Right cardiac atrium (tissue), 5 donors: ENCODE results near the gene CCDC195. TPM values are rescaled to one million over a fixed set of nuclear protein-coding genes. Genes with fewer than 3 reads are reported as not detected.

Experiments used
- ATAC-seq, 2 donors: fragments of 200-7000 bp; cut with Tn5 transposase; one replicate each; pipeline versions ENCODE4 v1.8.0 to v1.9.1; 2020; ENCODE audit warnings: moderate library complexity in 2 of 2, mild to moderate bottlenecking in 1 of 2
- DNase-seq, 3 donors: peaks; one replicate each; pipeline ENCODE4 v3.0.0-alpha.2; 2020
- H3K27ac ChIP-seq: one replicate; pipeline ENCODE4 v1.5.1; 2013; ENCODE audit warnings: mild to moderate bottlenecking, low read length, control low read depth, moderate library complexity
- H3K27me3 ChIP-seq: one replicate; pipeline ENCODE4 v1.6.1; 2013; ENCODE audit not compliant: control insufficient read depth, insufficient read depth
- H3K4me1 ChIP-seq: one replicate; pipeline ENCODE4 v1.6.1; 2013; ENCODE audit warnings: low read length; ENCODE audit not compliant: control insufficient read depth, insufficient read depth
- H3K4me3 ChIP-seq: one replicate; pipeline ENCODE4 v1.5.1; 2013; ENCODE audit warnings: low read length, control low read depth
- H3K9me3 ChIP-seq: one replicate; pipeline ENCODE4 v1.6.1; 2013; ENCODE audit warnings: low read length; ENCODE audit not compliant: control insufficient read depth
- WGBS: extraction: QIAGEN DNeasy Blood & Tissue Kit; methylation state at CpG from one replicate; pipeline ENCODE4 v1.1.7; 2013; 5-methylcytosine and 5-hydroxymethylcytosine counted together
- intact Hi-C, 4 donors: fragments of 100-400 bp; cut with DNase I; formaldehyde crosslinking; loops; one replicate each; pipeline versions ENCODE4 v1.11.0 to v1.14.0; 2022 to 2023
- polyA plus RNA-seq: library from polyadenylated mRNA; stranded (reverse); fragments of 200-250 nt; gene quantifications from one replicate; pipeline ENCODE4 v1.2.3, GENCODE V29; 2013
- total RNA-seq, 4 donors: library from RNA; stranded (reverse); fragmentation: NEBNext Ultra II Directional; extraction: Animal tissue kit (Norgen Biotek cat#: 25700); gene quantifications; one replicate each; pipeline ENCODE4 v1.2.1, GENCODE V29; 2021
- donor health status: healthy with polysubstance abuse.
- donor health status: DM: no; HTN: yes; CAD: no.
- donor health status: DM: no; HTN: no; CAD: no.
- donor health status: DM: no; HTN: yes; CAD: no; lungs with severe emphysema.
- donor health status: DM: yes; HTN: yes; CAD: no.

CCDC195 gene
- total and polyA plus RNA-seq, 5 donors: not detected

DNA sequence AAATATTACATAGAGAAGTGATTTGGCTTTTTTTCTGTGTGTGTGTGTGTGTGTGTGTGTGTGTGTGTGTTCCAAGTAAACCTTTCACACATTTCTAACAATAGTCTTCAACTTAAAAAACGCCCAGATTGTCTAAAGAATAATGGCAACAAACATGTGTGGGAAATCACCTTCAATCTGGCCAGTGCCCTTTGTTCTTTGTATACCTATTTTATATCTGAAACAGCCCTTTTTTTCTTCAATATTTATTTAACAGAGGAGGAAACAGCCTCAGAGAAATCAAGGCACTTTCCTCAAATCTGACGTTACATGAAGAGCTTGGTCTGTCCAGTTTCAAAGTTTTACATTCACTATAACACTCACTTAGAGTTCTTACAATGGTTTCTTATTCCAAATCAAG is 25.3 kb downstream of the CCDC195 start:
- Histone ChIP-seq H3K27ac (no peak overlapping the region), H3K4me3 (no peak overlapping the region), H3K4me1 (no peaks in the 10 kb centered on the region), H3K9me3 (no peaks in the 10 kb centered on the region), H3K27me3 (no peaks in the 10 kb centered on the region)
- DNase-seq: no peak
- intact Hi-C loops: no loop called here
- WGBS: 73% methylated on average over 2 of the region's 2 CpGs
- no peak for ATAC-seq

- Histone ChIP-seq H3K4me3 (no peak overlapping the region), H3K9me3 (no peaks in the 10 kb centered on the region), H3K27me3 (no peaks in the 10 kb centered on the region), H3K4me1 (no peaks in the 10 kb centered on the region), H3K27ac (no peak overlapping the region)
- intact Hi-C loops: no loop called here
- WGBS: 78% methylated on average over 2 of the region's 2 CpGs
- ATAC-seq (no peak), DNase-seq (no peak)
Measured at GRCh38 chr2:224689539-224689938, 26.6 kb downstream of the CCDC195 start.

GRCh38 chr2:224688997-224689396 is 27.2 kb downstream of the CCDC195 start:
- 77% methylated on average over 2 of the region's 2 CpGs for WGBS
- ATAC-seq: no peak

GRCh38 chr2:224687156-224687555 is 29.0 kb downstream of the CCDC195 start:
- intact Hi-C loops: no loop called here

More at GRCh38 chr2:224688997-224689396, 27.2 kb downstream of the CCDC195 start:
- Histone ChIP-seq H3K4me1 (no peaks in the 10 kb centered on the region), H3K27me3 (no peaks in the 10 kb centered on the region), H3K9me3 (no peaks in the 10 kb centered on the region), H3K27ac (no peak overlapping the region), H3K4me3 (no peak overlapping the region)
- intact Hi-C loops: no loop called here
- no peak for DNase-seq

DNA sequence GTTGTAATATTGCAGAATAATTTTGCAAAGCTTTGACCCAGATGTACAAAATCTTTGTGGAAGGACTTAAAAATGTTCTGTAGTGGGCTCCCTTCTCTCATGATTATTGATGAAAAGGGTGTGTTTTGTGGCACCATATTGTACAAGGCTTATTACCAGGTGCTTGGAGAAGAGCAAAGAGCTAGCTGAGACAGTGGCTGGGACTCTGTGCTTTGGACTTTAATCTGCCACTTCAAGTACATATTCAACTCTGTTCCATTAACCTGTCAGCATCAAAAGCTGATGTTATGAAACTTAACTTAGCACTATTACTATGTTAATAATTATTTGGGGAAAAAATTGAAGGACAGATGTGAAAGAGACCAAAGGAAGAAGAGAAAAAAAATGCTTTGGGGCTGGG is 31.0 kb downstream of the CCDC195 start:
- intact Hi-C loops: no loop called here
- Histone ChIP-seq H3K27ac (no peak overlapping the region), H3K4me3 (no peak overlapping the region), H3K27me3 (no peaks in the 10 kb centered on the region), H3K4me1 (no peaks in the 10 kb centered on the region), H3K9me3 (no peaks in the 10 kb centered on the region)
- ATAC-seq (no peak), DNase-seq (no peak)

More at GRCh38 chr2:224687156-224687555, 29.0 kb downstream of the CCDC195 start:
- H3K9me3 ChIP-seq: no peaks in the 10 kb centered on the region
- DNase-seq (no peak), ATAC-seq (no peak)
- no peaks in the 10 kb centered on the region for H3K4me1 ChIP-seq
- H3K4me3 ChIP-seq: no peak overlapping the region
- H3K27me3 ChIP-seq: no peaks in the 10 kb centered on the region
- no peak overlapping the region for H3K27ac ChIP-seq
- 69% methylated on average over 4 of the region's 4 CpGs for WGBS

DNA sequence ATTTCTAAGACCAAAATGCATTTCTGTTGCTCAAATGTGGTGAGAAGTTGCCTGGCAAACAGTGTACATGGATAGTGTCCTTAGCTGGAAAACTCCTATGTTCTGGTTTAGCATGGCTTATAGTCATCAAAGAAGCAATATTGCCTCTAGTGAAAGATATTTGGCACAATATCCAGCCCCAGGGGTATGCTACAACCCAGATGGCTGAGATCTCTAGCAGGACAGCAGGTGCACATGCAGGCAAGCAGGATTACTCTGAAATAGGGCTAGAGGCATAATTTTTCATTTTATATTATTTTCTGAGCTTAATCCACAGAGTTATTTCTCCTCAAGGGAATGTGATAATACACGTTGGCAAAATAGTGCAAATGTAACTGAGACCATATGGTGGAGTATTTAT is 34.0 kb downstream of the CCDC195 start:
- ATAC-seq: no peak
- 38% methylated on average over 1 of the region's 1 CpG for WGBS

DNA sequence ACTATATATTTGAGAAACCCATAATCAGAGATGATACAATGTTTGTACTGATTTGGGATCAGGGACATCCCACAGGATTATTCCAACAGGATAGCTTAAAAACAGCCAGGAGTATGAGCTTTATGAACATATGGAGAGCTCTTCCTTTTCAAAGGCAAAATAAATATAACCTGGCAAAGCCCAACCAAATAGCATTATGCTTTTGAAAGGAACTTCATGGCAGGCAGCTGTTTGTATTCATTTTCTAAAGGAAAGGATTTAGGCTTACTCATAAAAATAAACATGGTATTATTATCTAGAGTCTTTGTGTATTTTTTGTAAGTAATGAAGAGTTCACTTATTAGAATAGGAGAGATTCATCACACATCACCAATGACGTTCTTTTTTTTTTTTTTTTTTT is 44.4 kb downstream of the CCDC195 start:
- WGBS: 62% methylated on average over 1 of the region's 1 CpG
- intact Hi-C loops: no loop called here
- DNase-seq: no peak
- no peak overlapping the region for H3K27ac ChIP-seq
- no peaks in the 10 kb centered on the region for H3K27me3 ChIP-seq
- H3K4me3 ChIP-seq: no peak overlapping the region
- no peaks in the 10 kb centered on the region for H3K4me1 ChIP-seq
- ATAC-seq: no peak
- H3K9me3 ChIP-seq: no peaks in the 10 kb centered on the region

More for the DNA sequence above, 34.0 kb downstream of the CCDC195 start:
- Histone ChIP-seq H3K9me3 (no peaks in the 10 kb centered on the region), H3K27ac (no peak overlapping the region), H3K4me1 (no peaks in the 10 kb centered on the region), H3K27me3 (no peaks in the 10 kb centered on the region), H3K4me3 (no peak overlapping the region)
- intact Hi-C loops: no loop called here
- DNase-seq: no peak

DNA sequence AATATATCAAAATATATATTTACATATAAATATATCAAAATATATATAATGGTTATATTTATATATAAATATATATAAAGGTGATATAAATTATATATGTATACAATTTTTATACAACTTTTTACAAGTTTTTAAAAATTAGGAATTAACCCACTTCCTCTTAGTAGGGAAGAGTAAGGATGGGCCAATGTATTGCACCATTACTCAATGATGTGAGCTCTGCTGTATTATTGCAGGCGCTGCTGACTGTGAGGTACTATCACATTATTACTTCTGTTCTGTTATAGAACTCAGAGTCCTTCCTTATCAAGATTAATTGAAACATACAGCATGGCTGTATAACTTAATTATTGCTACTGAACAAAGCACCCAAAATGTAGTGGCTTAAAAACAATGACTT is 46.0 kb downstream of the CCDC195 start:
- DNase-seq: no peak
- intact Hi-C loops: no loop called here
- 89% methylated on average over 1 of the region's 1 CpG for WGBS
- ATAC-seq: no peak
- Histone ChIP-seq H3K4me1 (no peaks in the 10 kb centered on the region), H3K27ac (no peak overlapping the region), H3K27me3 (no peaks in the 10 kb centered on the region), H3K4me3 (no peak overlapping the region), H3K9me3 (no peaks in the 10 kb centered on the region)

DNA sequence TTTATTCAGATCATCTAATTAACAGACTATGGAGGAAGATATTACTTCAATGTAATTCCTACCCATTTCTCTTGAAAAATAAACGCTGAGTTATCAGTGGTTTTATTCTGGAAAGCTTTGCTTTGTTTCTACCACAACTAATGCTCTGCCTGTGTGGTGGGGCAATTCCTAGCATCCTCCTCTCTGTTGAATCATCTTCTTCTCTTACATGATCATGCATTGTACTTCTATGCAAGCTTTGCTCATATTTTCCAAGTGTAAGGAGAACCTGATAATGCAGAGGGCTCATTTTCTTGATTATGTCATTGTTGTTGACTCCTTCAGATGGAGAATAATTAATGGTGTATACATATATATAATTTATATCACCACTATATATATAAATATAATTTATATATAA is 46.7 kb downstream of the CCDC195 start:
- Histone ChIP-seq H3K4me3 (no peak overlapping the region), H3K4me1 (no peaks in the 10 kb centered on the region), H3K27me3 (no peaks in the 10 kb centered on the region), H3K27ac (no peak overlapping the region), H3K9me3 (no peaks in the 10 kb centered on the region)
- DNase-seq (no peak), ATAC-seq (no peak)
- WGBS: 84% methylated on average over 1 of the region's 1 CpG
- intact Hi-C loops: no loop called here

GRCh38 chr2:224668123-224668909 is 47.8 kb downstream of the CCDC195 start:
- DNase-seq (no peak), ATAC-seq (no peak)
- Histone ChIP-seq H3K4me1 (no peaks in the 10 kb centered on the region), H3K9me3 (no peaks in the 10 kb centered on the region), H3K27me3 (no peaks in the 10 kb centered on the region), H3K4me3 (no peak overlapping the region), H3K27ac (no peak overlapping the region)
- intact Hi-C loops: no loop called here
- 86% methylated on average over 12 of the region's 12 CpGs for WGBS

DNA sequence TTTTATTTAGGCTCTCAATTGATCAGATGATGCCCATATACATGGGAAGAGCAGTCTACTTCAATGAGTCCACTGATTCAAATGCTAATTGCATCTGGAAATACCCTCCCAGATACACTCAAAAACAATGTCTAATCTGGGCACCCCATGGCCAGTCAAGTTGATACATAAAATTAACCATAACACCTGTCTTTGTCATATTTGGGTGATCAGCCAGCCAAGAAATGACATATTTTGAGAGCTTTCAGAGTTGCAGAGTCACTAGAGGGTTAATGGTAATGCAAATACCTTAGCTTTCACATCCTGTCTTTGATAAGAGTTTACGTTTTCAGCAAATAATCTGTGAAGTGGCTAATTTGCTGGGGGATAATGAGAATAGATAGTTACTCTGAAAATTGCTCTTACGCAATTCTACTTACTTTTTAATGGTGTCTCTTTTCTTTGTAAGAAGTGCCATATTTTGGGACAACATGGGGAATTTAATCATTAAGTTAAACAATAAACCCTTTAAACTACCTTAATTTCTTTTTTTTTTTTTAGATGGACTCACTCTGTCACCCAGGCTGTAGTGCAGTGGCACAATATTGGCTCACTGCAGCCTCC is 49.1 kb downstream of the CCDC195 start:
- intact Hi-C loops: no loop called here
- no peak for DNase-seq
- Histone ChIP-seq H3K4me3 (no peak overlapping the region), H3K4me1 (no peaks in the 10 kb centered on the region), H3K9me3 (no peaks in the 10 kb centered on the region), H3K27me3 (no peaks in the 10 kb centered on the region), H3K27ac (no peak overlapping the region)
- ATAC-seq: no peak
- 50% methylated on average over 2 of the region's 2 CpGs for WGBS
